Measurements from ENCODE around the gene NMUR2. TPM values are rescaled to one million over a fixed set of nuclear protein-coding genes. Genes with fewer than 3 reads are reported as not detected.

The NMUR2 gene, protein sequence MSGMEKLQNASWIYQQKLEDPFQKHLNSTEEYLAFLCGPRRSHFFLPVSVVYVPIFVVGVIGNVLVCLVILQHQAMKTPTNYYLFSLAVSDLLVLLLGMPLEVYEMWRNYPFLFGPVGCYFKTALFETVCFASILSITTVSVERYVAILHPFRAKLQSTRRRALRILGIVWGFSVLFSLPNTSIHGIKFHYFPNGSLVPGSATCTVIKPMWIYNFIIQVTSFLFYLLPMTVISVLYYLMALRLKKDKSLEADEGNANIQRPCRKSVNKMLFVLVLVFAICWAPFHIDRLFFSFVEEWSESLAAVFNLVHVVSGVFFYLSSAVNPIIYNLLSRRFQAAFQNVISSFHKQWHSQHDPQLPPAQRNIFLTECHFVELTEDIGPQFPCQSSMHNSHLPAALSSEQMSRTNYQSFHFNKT
- not detected in 2 replicates for total RNA-seq

DNA sequence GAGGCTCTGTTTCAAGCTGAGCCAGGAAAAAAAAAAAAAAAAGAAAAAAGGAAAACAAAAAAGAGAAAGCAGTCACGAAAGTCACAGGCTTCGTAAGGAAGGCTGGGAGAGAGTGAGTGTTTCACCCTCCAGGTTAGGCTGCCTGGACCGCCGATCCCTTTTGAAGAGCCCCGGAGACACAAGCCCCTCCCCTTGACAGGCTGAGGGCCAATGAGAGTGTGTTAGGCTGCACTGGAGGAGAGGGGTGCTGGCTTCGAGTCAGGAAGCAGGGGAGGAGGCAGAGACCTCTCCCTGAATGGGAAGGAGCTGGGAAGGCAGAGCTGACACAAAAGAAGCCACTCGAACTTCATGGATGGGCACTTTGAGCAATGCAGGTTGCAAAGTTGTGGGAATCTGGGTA is at the start of gene NMUR2:
Gene NMUR2, minus strand, starts transcription at position 135 of the 400 bp plus-strand sequence. CDS start 166 bp downstream, outside the sequence.

